ENCODE measurements around the gene YARS1. TPM values are rescaled to one million over a fixed set of nuclear protein-coding genes. Genes with fewer than 3 reads are reported as not detected.

YARS1 gene
- total and polyA plus RNA-seq, 2 donors = 41.7 to 64.2 TPM

DNA sequence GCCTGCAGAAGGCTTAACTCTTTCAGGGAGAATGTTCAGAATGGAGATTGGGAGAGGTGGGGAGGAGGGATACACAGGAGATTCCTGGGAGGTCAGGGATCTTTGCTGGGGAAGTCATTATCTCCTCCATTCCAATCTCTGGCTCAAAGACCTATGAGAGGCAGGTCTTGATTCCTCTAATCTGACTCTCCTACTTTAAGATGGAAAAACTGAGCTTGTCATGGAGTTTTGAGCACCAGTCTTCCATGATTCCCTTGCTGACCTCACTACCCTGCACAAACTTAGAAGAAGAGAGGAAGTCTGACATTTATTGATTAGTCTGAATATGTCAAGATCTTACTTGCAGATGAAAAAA lies 73.1 kb downstream of the YARS1 start:
- H3K9me3 ChIP-seq (ENCODE audit: control insufficient read depth in 2 of 2, insufficient read depth in 1 of 2, low read length in 1 of 2) = no peaks in the 10 kb centered on the region
- no peaks in the 10 kb centered on the region for H3K36me3 ChIP-seq (ENCODE audit: control insufficient read depth in 2 of 2, insufficient read depth in 2 of 2, low read length in 1 of 2)
- peaks cover 4 to 14% of the 10 kb centered on the region in 2 donors for H3K4me1 ChIP-seq (ENCODE audit: control insufficient read depth in 2 of 2, insufficient read depth in 2 of 2, low read length in 2 of 2)
- peaks cover 20 to 41% of the 10 kb centered on the region in 2 donors for H3K27me3 ChIP-seq (ENCODE audit: control insufficient read depth in 2 of 2, insufficient read depth in 1 of 2, low read length in 1 of 2)
- no peak overlapping the region for H3K4me3 ChIP-seq (ENCODE audit: low read length in 2 of 2)
- DNase-seq (ENCODE audit: low read depth in 6 of 9, low spot score in 9 of 9) = no peak
- H3K27ac ChIP-seq (ENCODE audit: low read depth in 1 of 2, low read length in 1 of 2) = no peak overlapping the region

DNA sequence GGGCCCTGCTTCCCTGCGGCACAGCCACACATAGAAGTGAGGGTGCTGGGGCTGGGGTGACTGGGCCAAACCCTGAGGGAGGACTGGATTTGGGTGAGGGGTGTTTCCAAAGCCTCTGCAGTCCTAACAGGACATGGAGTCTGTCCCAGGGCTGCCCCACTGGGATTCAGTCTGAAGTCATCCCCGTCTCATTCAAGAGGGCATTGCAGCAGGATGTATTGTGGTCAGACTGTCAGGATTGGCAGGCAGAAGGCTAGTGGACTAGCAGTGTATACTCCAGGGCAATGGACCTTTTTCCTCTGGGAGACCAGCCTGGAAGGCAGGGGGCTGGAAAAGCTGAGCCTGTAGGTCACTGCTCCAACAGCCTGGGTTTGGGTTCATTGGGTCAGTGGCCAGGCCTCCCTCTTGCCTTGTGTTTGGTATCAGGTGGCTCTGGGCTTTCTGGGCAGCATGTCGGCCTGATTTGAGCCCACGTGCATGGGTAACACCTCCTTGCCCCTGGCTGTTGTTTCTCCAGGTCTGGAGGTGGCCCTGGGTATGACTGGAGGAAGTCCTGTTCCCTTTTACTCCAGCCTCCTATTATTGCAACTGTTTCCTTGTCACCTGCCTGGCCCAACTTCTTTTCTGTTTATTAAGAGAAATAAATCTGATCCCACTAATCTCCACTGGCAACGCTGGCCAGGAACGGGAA lies 73.6 kb downstream of the YARS1 start:
- Histone ChIP-seq H3K27me3 (ENCODE audit: control insufficient read depth in 2 of 2, insufficient read depth in 1 of 2, low read length in 1 of 2) (peaks cover 20 to 41% of the 10 kb centered on the region in 2 donors), H3K36me3 (ENCODE audit: control insufficient read depth in 2 of 2, insufficient read depth in 2 of 2, low read length in 1 of 2) (no peaks in the 10 kb centered on the region), H3K4me3 (ENCODE audit: low read length in 2 of 2) (no peak overlapping the region), H3K9me3 (ENCODE audit: control insufficient read depth in 2 of 2, insufficient read depth in 1 of 2, low read length in 1 of 2) (no peaks in the 10 kb centered on the region), H3K4me1 (ENCODE audit: control insufficient read depth in 2 of 2, insufficient read depth in 2 of 2, low read length in 2 of 2) (peaks cover 4 to 14% of the 10 kb centered on the region in 2 donors), H3K27ac (ENCODE audit: low read depth in 1 of 2, low read length in 1 of 2) (no peak overlapping the region)
- no peak for DNase-seq (ENCODE audit: low read depth in 6 of 9, low spot score in 9 of 9)
- 87% methylated on average over 6 of the region's 6 CpGs for WGBS

DNA sequence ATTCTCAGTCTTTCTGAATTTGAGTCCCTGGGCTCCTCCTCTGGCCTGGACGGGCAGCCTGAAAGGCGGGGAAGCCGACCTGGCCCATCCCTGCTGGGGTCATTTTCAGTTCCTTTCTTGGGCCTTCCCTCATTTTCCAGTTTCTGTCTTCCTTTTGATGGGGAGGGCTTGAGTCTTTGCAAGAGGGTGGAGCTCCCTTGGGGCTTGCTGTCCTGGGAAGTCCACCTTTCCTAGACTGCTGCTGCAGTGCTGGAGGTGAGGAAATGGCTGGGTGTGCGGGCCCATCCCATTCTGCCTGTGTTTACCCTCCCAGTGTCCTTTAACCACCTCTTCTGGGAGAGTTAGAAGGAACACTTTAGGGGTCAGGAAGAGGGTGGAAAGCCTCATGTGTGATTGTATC lies 74.2 kb downstream of the YARS1 start:
- Histone ChIP-seq H3K4me3 (ENCODE audit: low read length in 2 of 2) (no peak overlapping the region), H3K4me1 (ENCODE audit: control insufficient read depth in 2 of 2, insufficient read depth in 2 of 2, low read length in 2 of 2) (peaks cover 4 to 14% of the 10 kb centered on the region in 2 donors), H3K27ac (ENCODE audit: low read depth in 1 of 2, low read length in 1 of 2) (peak overlapping the region in 1 of 2 donors; percentile 36), H3K9me3 (ENCODE audit: control insufficient read depth in 2 of 2, insufficient read depth in 1 of 2, low read length in 1 of 2) (no peaks in the 10 kb centered on the region), H3K27me3 (ENCODE audit: control insufficient read depth in 2 of 2, insufficient read depth in 1 of 2, low read length in 1 of 2) (peaks cover 20 to 41% of the 10 kb centered on the region in 2 donors), H3K36me3 (ENCODE audit: control insufficient read depth in 2 of 2, insufficient read depth in 2 of 2, low read length in 1 of 2) (no peaks in the 10 kb centered on the region)
- 93% methylated on average over 4 of the region's 4 CpGs for WGBS
- no peak for DNase-seq (ENCODE audit: low read depth in 6 of 9, low spot score in 9 of 9)

DNA sequence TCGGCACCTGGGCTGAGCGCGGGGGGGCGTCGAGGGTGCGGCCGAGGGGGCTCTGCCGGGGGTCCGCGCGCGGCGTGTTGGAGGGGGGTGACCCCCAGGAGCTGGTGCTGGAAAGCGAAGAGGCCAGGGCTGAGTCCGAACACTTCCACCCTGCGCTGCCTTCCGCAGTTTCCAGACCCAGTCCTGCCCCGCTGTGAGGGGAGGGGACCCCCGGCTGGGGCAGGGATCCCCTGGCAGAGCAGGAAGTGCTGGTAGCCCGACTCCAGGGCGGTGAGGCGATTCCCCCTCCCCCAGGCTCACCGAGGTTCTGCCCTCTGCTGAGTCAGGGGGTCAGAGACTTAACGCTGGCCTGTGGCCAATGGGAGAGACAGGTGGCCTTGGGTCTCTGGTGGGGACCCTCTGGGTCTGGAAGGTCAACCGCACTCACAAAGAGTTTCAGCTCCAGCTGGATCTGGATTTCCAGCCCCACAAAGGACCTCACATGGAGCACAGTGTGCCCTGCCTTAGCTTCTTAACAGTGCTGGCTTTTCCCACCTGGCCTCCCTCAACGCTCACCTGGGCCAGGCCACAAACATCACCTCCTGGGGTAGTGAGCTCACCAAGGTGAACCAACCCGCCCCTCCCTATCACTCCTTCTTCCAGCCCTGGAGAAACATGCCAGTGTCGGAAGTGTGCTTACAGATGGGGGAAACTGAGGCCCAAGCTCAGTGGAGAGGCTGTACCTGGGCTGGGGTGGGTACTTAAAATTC lies 74.8 kb downstream of the YARS1 start:
- no peak for DNase-seq (ENCODE audit: low read depth in 6 of 9, low spot score in 9 of 9)
- Histone ChIP-seq H3K4me1 (ENCODE audit: control insufficient read depth in 2 of 2, insufficient read depth in 2 of 2, low read length in 2 of 2) (peaks cover 4 to 14% of the 10 kb centered on the region in 2 donors), H3K36me3 (ENCODE audit: control insufficient read depth in 2 of 2, insufficient read depth in 2 of 2, low read length in 1 of 2) (no peaks in the 10 kb centered on the region), H3K4me3 (ENCODE audit: low read length in 2 of 2) (peak overlapping the region; percentile 20 to 57), H3K27ac (ENCODE audit: low read depth in 1 of 2, low read length in 1 of 2) (peak overlapping the region in 1 of 2 donors; percentile 70), H3K9me3 (ENCODE audit: control insufficient read depth in 2 of 2, insufficient read depth in 1 of 2, low read length in 1 of 2) (no peaks in the 10 kb centered on the region), H3K27me3 (ENCODE audit: control insufficient read depth in 2 of 2, insufficient read depth in 1 of 2, low read length in 1 of 2) (peaks cover 20 to 41% of the 10 kb centered on the region in 2 donors)
- 19% methylated on average over 28 of the region's 28 CpGs for WGBS

DNA sequence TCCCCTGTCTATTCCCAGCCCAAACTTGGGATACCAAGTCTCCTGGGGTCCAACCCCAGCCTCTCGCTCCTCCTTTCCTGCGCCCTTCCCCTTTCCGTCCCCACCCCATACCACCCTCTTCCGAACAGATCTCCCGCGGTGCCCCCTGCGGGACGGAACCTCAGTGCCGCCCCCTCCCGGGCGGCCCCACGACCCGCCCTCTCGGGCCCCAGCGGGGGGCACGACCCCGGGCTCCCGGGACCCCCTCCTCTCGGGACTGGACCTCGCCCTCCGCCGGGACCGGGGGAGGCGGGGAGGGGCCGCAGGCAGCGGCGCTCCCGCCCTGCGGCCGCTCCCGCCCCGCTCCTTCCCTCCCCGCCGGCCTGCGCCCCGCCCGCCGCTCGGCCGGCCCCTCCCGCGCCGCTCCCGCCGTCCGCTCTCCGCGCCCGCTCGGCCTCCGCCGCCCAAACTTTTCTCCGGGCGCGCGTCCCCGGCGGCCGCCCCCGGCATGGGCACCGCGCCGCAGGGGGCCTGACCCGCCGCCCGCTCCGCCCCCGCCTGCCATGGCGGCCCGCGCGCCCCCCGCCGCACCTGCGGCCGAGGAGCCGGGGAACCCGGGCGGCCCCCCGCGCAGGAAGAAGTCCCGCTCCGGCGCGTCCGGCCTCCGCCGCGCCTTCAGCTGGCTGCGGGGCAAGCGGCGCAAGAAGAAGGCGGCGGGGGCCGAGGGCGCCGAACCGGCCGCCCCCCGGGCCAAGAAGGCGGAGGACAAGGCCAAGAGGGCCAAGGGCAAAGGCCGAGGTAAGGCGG lies 75.6 kb downstream of the YARS1 start:
- no peaks in the 10 kb centered on the region for H3K36me3 ChIP-seq (ENCODE audit: control insufficient read depth in 2 of 2, insufficient read depth in 2 of 2, low read length in 1 of 2)
- peak overlapping the region; percentile 16 to 57 for H3K4me3 ChIP-seq (ENCODE audit: low read length in 2 of 2)
- WGBS = under 1% methylated on average over 102 of the region's 103 CpGs
- H3K27ac ChIP-seq (ENCODE audit: low read depth in 1 of 2, low read length in 1 of 2) = peak overlapping the region in 1 of 2 donors; percentile 70
- H3K9me3 ChIP-seq (ENCODE audit: control insufficient read depth in 2 of 2, insufficient read depth in 1 of 2, low read length in 1 of 2) = no peaks in the 10 kb centered on the region
- peaks cover 4 to 14% of the 10 kb centered on the region in 2 donors for H3K4me1 ChIP-seq (ENCODE audit: control insufficient read depth in 2 of 2, insufficient read depth in 2 of 2, low read length in 2 of 2)
- DNase-seq (ENCODE audit: low read depth in 6 of 9, low spot score in 9 of 9) = no peak
- H3K27me3 ChIP-seq (ENCODE audit: control insufficient read depth in 2 of 2, insufficient read depth in 1 of 2, low read length in 1 of 2) = peaks cover 20 to 42% of the 10 kb centered on the region in 2 donors

DNA sequence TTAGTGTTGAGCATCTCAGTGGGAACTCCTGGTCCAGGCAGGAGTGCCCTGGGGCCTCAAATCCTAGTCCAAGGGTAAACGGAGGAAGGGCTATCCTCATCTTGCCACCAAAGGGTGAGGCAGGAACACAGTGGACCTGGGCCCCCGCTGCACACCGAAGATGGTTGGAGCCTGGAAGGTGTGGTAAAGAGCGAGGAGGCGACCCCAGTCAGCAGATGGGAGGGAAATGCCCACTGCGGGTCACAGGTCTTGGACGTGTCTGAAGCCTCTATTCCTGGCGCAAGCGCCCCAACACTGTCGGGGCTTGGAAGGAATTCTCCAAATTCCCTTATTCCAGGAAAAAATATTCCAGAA lies 76.1 kb downstream of the YARS1 start:
- H3K36me3 ChIP-seq (ENCODE audit: control insufficient read depth in 2 of 2, insufficient read depth in 2 of 2, low read length in 1 of 2) = no peaks in the 10 kb centered on the region
- no peaks in the 10 kb centered on the region for H3K9me3 ChIP-seq (ENCODE audit: control insufficient read depth in 2 of 2, insufficient read depth in 1 of 2, low read length in 1 of 2)
- H3K4me1 ChIP-seq (ENCODE audit: control insufficient read depth in 2 of 2, insufficient read depth in 2 of 2, low read length in 2 of 2) = peaks cover 4 to 14% of the 10 kb centered on the region in 2 donors
- peak overlapping the region in 1 of 2 donors; percentile 53 for H3K27ac ChIP-seq (ENCODE audit: low read depth in 1 of 2, low read length in 1 of 2)
- DNase-seq (ENCODE audit: low read depth in 6 of 9, low spot score in 9 of 9) = no peak
- peaks cover 20 to 42% of the 10 kb centered on the region in 2 donors for H3K27me3 ChIP-seq (ENCODE audit: control insufficient read depth in 2 of 2, insufficient read depth in 1 of 2, low read length in 1 of 2)
- WGBS = 55% methylated on average over 10 of the region's 10 CpGs
- H3K4me3 ChIP-seq (ENCODE audit: low read length in 2 of 2) = peak overlapping the region; percentile 16 to 57

DNA sequence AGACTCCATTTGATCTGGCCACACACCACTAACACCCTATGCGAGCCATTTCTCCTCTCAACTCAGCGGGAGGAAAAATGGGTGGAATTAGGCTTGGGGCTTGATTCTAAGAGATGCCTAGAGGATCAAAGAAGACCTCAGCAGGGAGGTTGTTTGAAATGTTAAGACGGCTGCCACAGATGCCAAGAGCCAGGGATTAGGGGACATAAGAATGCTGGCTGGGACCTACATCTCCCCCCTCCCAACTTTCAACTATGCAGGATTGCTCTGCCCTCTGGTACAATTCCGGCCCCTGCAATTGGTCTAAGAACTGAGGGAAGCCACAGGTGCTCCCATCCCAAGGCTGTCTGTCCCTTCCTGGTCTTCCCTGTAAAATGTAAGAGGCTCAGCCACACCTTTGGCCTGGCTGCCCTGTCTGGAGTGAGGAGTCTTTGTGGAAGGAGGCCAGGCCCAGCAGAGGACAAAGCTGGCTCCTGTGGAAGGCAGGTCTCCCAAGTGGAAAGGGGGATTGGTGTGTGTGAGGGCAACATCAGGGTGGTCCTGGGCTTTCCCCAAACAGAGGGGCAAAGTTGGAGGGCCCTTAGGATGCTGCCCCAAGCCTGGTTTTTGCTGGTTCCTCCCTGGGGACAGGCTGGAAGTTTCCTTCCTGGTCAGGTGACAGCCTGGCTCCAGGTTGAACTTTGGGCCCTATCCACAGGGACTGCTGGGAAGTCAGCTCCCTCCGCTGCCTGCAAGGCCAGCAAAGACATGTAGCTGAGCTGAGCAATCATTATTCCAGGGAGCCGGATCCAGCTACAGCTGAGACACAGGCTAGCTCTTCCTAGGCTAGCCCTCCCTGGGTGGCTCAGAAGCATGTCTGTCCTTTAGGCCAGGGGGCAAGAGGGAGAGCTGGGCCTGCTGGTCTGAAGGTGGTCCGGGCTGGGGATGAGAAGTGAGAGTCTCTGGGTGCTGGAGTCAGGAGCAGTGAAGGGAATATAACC lies 80.1 kb downstream of the YARS1 start:
- Histone ChIP-seq H3K27ac (ENCODE audit: low read depth in 1 of 2, low read length in 1 of 2) (no peak overlapping the region), H3K36me3 (ENCODE audit: control insufficient read depth in 2 of 2, insufficient read depth in 2 of 2, low read length in 1 of 2) (no peaks in the 10 kb centered on the region), H3K27me3 (ENCODE audit: control insufficient read depth in 2 of 2, insufficient read depth in 1 of 2, low read length in 1 of 2) (peaks cover 11 to 20% of the 10 kb centered on the region in 2 donors), H3K9me3 (ENCODE audit: control insufficient read depth in 2 of 2, insufficient read depth in 1 of 2, low read length in 1 of 2) (no peaks in the 10 kb centered on the region), H3K4me3 (ENCODE audit: low read length in 2 of 2) (no peak overlapping the region), H3K4me1 (ENCODE audit: control insufficient read depth in 2 of 2, insufficient read depth in 2 of 2, low read length in 2 of 2) (peaks cover 4 to 8% of the 10 kb centered on the region in 2 donors)
- DNase-seq (ENCODE audit: low read depth in 6 of 9, low spot score in 9 of 9) = no peak
- WGBS = 97% methylated on average over 7 of the region's 7 CpGs

DNA sequence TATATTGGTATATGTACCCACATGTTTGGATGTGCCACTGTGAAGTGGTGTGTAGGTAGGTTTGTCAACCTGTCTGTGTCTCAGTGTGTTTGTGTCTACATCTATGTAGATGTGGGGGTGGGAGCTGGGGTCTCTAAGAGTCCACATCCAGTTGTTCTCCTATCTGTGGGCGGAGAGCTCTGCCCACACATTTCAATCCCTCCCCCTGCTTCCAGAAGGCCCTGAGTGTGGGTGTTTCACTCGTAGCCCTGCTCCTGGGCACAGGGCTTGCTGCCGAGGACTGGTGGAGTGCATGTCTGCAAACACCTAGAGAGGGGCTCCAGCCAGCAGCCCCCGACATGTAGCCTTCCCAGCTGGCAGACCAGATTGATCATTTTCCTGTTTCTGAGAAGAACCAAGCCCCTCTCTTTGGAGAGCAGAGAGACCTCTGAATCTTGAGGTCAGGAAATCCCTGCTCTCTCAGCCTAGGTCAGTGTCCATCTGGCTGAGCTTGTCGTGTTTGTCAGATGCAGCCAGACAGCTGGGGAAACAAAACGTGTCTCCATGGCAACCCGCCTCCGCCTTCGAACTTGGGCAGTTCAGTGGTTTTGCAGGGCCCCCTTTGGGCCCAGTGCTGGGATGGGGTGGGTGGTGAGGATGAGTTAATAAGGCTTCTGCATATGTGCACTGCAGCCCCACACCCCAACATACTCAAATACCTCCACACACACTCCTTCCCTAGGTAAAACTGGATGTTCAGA lies 83.4 kb downstream of the YARS1 start:
- Histone ChIP-seq H3K4me3 (ENCODE audit: low read length in 2 of 2) (no peak overlapping the region), H3K27me3 (ENCODE audit: control insufficient read depth in 2 of 2, insufficient read depth in 1 of 2, low read length in 1 of 2) (peaks cover 0 to 2% of the 10 kb centered on the region in 2 donors), H3K4me1 (ENCODE audit: control insufficient read depth in 2 of 2, insufficient read depth in 2 of 2, low read length in 2 of 2) (no peaks in the 10 kb centered on the region), H3K27ac (ENCODE audit: low read depth in 1 of 2, low read length in 1 of 2) (no peak overlapping the region), H3K36me3 (ENCODE audit: control insufficient read depth in 2 of 2, insufficient read depth in 2 of 2, low read length in 1 of 2) (no peaks in the 10 kb centered on the region), H3K9me3 (ENCODE audit: control insufficient read depth in 2 of 2, insufficient read depth in 1 of 2, low read length in 1 of 2) (no peaks in the 10 kb centered on the region)
- DNase-seq (ENCODE audit: low read depth in 6 of 9, low spot score in 9 of 9) = no peak
- WGBS = 85% methylated on average over 9 of the region's 9 CpGs
